K562 (cell line): ENCODE measurements around the gene HMG20B. TPM values are rescaled to one million over a fixed set of nuclear protein-coding genes. Genes with fewer than 3 reads are reported as not detected.
A peak's percentile ranks its signal among the peaks of the same experiment; 100 is the strongest.

Experiments
- DACH1 ChIP-seq: fragments of 450-650 bp; IDR thresholded peaks from 2 replicates; pipeline ENCODE4 v1.6.1; 2018; ENCODE audit not compliant: partially characterized antibody
- ETV1 ChIP-seq: fragments of 450-650 bp; conservative IDR thresholded peaks from 2 replicates; pipeline ENCODE4 v1.6.1; 2016; ENCODE audit warnings: missing genetic modification characterization, control low read depth, low read depth, missing compliant biosample characterization
- FOXA3 ChIP-seq, 2 experiments: fragments of 450-650 bp in 1 of 2; sonication (generic) in 1 of 2; formaldehyde crosslinking; IDR thresholded peaks in 1 of 2; conservative IDR thresholded peaks in 1 of 2; 2 replicates each; pipeline versions ENCODE4 v1.4.0 to v1.8.0; 2020 to 2022; ENCODE audit warnings: mild to moderate bottlenecking in 2 of 2, missing genetic modification reagents in 1 of 2
- GATA2 ChIP-seq: sonication (generic); formaldehyde crosslinking; IDR thresholded peaks from 2 replicates; pipeline ENCODE4 v1.4.0; 2020; ENCODE audit warnings: mild to moderate bottlenecking, missing genetic modification reagents
- HNRNPK ChIP-seq: fragments of 200-400 bp; formaldehyde crosslinking; IDR thresholded peaks from one replicate; pipeline ENCODE4 v1.6.1; 2018; ENCODE audit warnings: mild to moderate bottlenecking, low read depth, low read length; ENCODE audit not compliant: poor library complexity, severe bottlenecking
- IFI16 ChIP-seq: fragments of 250-450 bp; sonication (Bioruptor Pico); IDR thresholded peaks from 2 replicates; pipeline ENCODE4 v2.1.2; 2022; ENCODE audit warnings: mild to moderate bottlenecking, inconsistent platforms
- MEF2A ChIP-seq: IDR thresholded peaks from 2 replicates; pipeline ENCODE4 v1.6.1; 2011; ENCODE audit warnings: low read depth, mild to moderate bottlenecking, low read length, moderate library complexity; ENCODE audit not compliant: control insufficient read depth
- RBFOX2 ChIP-seq: fragments of 200-400 bp; formaldehyde crosslinking; IDR thresholded peaks from 2 replicates; pipeline ENCODE4 v1.6.1; 2017; ENCODE audit warnings: low read depth, mild to moderate bottlenecking, low read length, moderate library complexity
- RFX7 ChIP-seq: fragments of 250-450 bp; sonication (Bioruptor Pico); IDR thresholded peaks from 2 replicates; pipeline ENCODE4 v1.5.1; 2021; ENCODE audit warnings: mild to moderate bottlenecking
- RHOXF2B ChIP-seq: fragments of 250-450 bp; sonication (Bioruptor Pico); conservative IDR thresholded peaks from 2 replicates; pipeline ENCODE4 v1.5.1; 2021
- SMAD1 ChIP-seq: fragments of 150-350 bp; IDR thresholded peaks from 2 replicates; pipeline ENCODE4 v1.6.1; 2014; ENCODE audit warnings: low read length, low read depth; ENCODE audit not compliant: partially characterized antibody
- TGIF2 ChIP-seq: sonication (generic); formaldehyde crosslinking; IDR thresholded peaks from 2 replicates; pipeline ENCODE4 v1.8.1; 2022; ENCODE audit warnings: mild to moderate bottlenecking, missing genetic modification reagents, moderate library complexity
- ZBTB7A ChIP-seq: IDR thresholded peaks from 2 replicates; pipeline ENCODE4 v1.6.1; 2011; ENCODE audit warnings: low read depth, mild to moderate bottlenecking, low read length, moderate library complexity, borderline replicate concordance; ENCODE audit not compliant: control insufficient read depth
- polyA plus RNA-seq, 8 experiments: library from polyadenylated mRNA; depleted of rRNA in 4 of 8; stranded (reverse) in 5 of 8; unstranded in 3 of 8; fragments of >200 nt; fragmentation: Nextera tagmentation in 2 of 8; fragmentation: Illumina TruSeq in 1 of 8; extraction: Ambion mirVana in 2 of 8; extraction: Trizol in 1 of 8; gene quantifications; 2 replicates each; pipeline versions ENCODE4 v1.2.1 to v1.2.3, GENCODE V29; 2011 to 2014; ENCODE audit warnings: inconsistent platforms in 1 of 8, missing spikeins in 1 of 8
- total RNA-seq, 7 experiments: library from RNA; depleted of rRNA in 6 of 7; stranded (reverse); fragments of >200 nt in 6 of 7; fragmentation: Illumina TruSeq in 2 of 7; extraction: Trizol in 2 of 7; gene quantifications; 2 replicates each; pipeline versions ENCODE4 v1.2.1 to v1.2.3, GENCODE V29; 2011 to 2021; ENCODE audit warnings: low replicate concordance in 1 of 7
- TF ChIP-seq, protein P1 (sequence below): fragments of 450-650 bp; IDR thresholded peaks from 2 replicates; pipeline ENCODE4 v1.6.1; 2017; ENCODE audit warnings: antibody characterized with exemption
- TF ChIP-seq, protein P2 (sequence below): fragments of 450-650 bp; formaldehyde crosslinking; IDR thresholded peaks from 2 replicates; pipeline ENCODE4 v1.4.0; 2020; ENCODE audit warnings: mild to moderate bottlenecking, mixed read lengths
- TF ChIP-seq, protein P3 (sequence below): conservative IDR thresholded peaks from 2 replicates; pipeline ENCODE4 v1.6.1; 2011; ENCODE audit warnings: low read depth, mild to moderate bottlenecking, low read length; ENCODE audit not compliant: control insufficient read depth
- TF ChIP-seq, protein P4 (sequence below): sonication (generic); formaldehyde crosslinking; IDR thresholded peaks from 2 replicates; pipeline ENCODE4 v1.8.0; 2022; ENCODE audit warnings: mild to moderate bottlenecking, missing genetic modification reagents, borderline replicate concordance

HMG20B gene
- total and polyA plus RNA-seq, 9 of the 15 experiments (the other 6 are each of a cell fraction or from before 2014, with no cell fraction given) = 0.35 to 172 (median 38.6) TPM

DNA sequence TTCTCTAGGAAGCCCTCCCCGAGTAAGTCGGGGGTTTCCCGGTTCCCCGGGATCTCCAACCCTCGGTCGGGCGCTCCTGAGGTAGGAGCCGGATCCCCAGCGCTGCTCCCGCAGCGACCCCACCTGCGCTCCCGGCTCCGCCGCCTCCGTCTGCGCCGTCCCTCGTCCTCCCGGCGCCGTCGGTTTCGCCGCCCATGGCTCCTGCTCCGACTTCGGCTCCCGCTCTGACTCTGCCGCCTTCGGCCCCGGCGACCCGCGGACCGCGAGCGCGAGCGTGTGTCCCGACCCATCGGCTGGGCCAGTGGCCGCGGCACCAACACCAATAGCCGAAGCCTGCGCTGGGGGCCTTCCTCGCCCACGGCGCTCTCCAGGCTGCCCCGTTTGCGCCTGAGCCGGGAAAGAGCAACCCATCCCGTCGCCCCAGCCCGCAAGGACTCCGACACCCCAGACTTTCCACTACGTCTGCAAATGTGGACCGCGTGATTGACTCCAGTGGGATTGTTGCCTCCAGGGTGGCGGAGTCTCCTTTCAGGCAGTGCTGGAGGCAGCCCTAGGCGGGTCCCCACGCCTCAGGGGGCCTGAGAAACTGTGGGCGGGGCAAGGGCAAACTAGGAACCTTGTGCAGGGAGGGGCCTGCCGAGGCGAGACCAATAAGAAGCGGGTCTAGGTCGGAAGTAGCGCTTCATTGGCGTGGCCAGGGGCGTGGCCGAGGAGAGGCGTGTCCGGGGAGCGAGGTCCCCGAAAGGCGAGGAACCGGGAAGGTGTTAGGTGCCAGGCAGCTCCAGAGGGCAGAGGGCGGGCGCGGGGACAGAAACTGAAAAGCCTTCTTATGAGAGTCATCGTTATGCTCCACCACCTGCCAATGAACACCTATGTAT, 54.0 kb downstream of the HMG20B start, which contains the start of gene CACTIN (continued):
- TF ChIP-seq IFI16 = no peak
- TF ChIP-seq, protein P1, sequence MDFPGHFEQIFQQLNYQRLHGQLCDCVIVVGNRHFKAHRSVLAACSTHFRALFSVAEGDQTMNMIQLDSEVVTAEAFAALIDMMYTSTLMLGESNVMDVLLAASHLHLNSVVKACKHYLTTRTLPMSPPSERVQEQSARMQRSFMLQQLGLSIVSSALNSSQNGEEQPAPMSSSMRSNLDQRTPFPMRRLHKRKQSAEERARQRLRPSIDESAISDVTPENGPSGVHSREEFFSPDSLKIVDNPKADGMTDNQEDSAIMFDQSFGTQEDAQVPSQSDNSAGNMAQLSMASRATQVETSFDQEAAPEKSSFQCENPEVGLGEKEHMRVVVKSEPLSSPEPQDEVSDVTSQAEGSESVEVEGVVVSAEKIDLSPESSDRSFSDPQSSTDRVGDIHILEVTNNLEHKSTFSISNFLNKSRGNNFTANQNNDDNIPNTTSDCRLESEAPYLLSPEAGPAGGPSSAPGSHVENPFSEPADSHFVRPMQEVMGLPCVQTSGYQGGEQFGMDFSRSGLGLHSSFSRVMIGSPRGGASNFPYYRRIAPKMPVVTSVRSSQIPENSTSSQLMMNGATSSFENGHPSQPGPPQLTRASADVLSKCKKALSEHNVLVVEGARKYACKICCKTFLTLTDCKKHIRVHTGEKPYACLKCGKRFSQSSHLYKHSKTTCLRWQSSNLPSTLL = no peak
- TF ChIP-seq, protein P2, sequence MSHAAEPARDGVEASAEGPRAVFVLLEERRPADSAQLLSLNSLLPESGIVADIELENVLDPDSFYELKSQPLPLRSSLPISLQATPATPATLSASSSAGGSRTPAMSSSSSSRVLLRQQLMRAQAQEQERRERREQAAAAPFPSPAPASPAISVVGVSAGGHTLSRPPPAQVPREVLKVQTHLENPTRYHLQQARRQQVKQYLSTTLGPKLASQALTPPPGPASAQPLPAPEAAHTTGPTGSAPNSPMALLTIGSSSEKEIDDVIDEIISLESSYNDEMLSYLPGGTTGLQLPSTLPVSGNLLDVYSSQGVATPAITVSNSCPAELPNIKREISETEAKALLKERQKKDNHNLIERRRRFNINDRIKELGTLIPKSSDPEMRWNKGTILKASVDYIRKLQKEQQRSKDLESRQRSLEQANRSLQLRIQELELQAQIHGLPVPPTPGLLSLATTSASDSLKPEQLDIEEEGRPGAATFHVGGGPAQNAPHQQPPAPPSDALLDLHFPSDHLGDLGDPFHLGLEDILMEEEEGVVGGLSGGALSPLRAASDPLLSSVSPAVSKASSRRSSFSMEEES = peak; percentile 8; the same call in 1 of the 2 replicates
- TF ChIP-seq, protein P3, sequence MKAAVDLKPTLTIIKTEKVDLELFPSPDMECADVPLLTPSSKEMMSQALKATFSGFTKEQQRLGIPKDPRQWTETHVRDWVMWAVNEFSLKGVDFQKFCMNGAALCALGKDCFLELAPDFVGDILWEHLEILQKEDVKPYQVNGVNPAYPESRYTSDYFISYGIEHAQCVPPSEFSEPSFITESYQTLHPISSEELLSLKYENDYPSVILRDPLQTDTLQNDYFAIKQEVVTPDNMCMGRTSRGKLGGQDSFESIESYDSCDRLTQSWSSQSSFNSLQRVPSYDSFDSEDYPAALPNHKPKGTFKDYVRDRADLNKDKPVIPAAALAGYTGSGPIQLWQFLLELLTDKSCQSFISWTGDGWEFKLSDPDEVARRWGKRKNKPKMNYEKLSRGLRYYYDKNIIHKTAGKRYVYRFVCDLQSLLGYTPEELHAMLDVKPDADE = no peak
- TF ChIP-seq, protein P4, sequence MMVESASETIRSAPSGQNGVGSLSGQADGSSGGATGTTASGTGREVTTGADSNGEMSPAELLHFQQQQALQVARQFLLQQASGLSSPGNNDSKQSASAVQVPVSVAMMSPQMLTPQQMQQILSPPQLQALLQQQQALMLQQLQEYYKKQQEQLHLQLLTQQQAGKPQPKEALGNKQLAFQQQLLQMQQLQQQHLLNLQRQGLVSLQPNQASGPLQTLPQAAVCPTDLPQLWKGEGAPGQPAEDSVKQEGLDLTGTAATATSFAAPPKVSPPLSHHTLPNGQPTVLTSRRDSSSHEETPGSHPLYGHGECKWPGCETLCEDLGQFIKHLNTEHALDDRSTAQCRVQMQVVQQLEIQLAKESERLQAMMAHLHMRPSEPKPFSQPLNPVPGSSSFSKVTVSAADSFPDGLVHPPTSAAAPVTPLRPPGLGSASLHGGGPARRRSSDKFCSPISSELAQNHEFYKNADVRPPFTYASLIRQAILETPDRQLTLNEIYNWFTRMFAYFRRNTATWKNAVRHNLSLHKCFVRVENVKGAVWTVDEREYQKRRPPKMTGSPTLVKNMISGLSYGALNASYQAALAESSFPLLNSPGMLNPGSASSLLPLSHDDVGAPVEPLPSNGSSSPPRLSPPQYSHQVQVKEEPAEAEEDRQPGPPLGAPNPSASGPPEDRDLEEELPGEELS (CRISPR knock-in tag) = 0 out of 2 replicates have a peak, but pooled peaks have one; percentile 27
- no peak for TF ChIP-seq MEF2A
- TF ChIP-seq GATA2 (CRISPR knock-in tag) = no peak; the same call in 1 of the 2 replicates
- peak; percentile 96 for TF ChIP-seq RBFOX2
- TF ChIP-seq FOXA3 (CRISPR knock-in tag; conservative IDR thresholded peaks at IDR 0.05 in 1 of 2, IDR thresholded peaks at IDR 0.05 in 1 of 2) = no peak
- TF ChIP-seq ZBTB7A = peak; percentile 28; the same call in 1 of the 2 replicates
- no peak for TF ChIP-seq ETV1
- no peak; the same call in 1 of the 2 replicates for TF ChIP-seq RHOXF2B (CRISPR knock-in tag)
- no peak for TF ChIP-seq TGIF2 (CRISPR knock-in tag)
- no peak for TF ChIP-seq HNRNPK
- no peak for TF ChIP-seq RFX7
- TF ChIP-seq SMAD1 = no peak
- peak; percentile 99 for TF ChIP-seq DACH1
